Measurements from ENCODE around the gene TLL2. TPM values are rescaled to one million over a fixed set of nuclear protein-coding genes. Genes with fewer than 3 reads are reported as not detected.

TLL2 gene
- total RNA-seq, 1 donor from 2014 or later, result not detected

GRCh38 chr10:96473866-96474265 is 39.9 kb downstream of the TLL2 start:
- Mint-ChIP-seq H3K27ac (no peak overlapping the region), H3K36me3 (ENCODE audit: low read depth) (no peaks in the 10 kb centered on the region), H3K27me3 (ENCODE audit: low read depth) (peaks cover 3% of the 10 kb centered on the region), H3K4me3 (ENCODE audit: low read depth) (no peak overlapping the region), H3K9me3 (no peaks in the 10 kb centered on the region), H3K4me1 (ENCODE audit: low read depth) (no peaks in the 10 kb centered on the region)
- intact Hi-C loops (cut with micrococcal nuclease), result no loop called here
- no peak for DNase-seq (ENCODE audit: low spot score)

- Mint-ChIP-seq H3K36me3 (ENCODE audit: low read depth) (no peaks in the 10 kb centered on the region), H3K4me1 (ENCODE audit: low read depth) (no peaks in the 10 kb centered on the region), H3K4me3 (ENCODE audit: low read depth) (no peak overlapping the region), H3K9me3 (no peaks in the 10 kb centered on the region), H3K27ac (no peak overlapping the region), H3K27me3 (ENCODE audit: low read depth) (peaks cover 9% of the 10 kb centered on the region)
- DNase-seq (ENCODE audit: low spot score), result peak; percentile 18
- intact Hi-C loops (cut with micrococcal nuclease), result no loop called here
Measured at GRCh38 chr10:96470116-96470743, 43.5 kb downstream of the TLL2 start.

- intact Hi-C loops (cut with micrococcal nuclease), result no loop called here
- Mint-ChIP-seq H3K4me3 (ENCODE audit: low read depth) (no peak overlapping the region), H3K36me3 (ENCODE audit: low read depth) (no peaks in the 10 kb centered on the region), H3K27me3 (ENCODE audit: low read depth) (peaks cover 11% of the 10 kb centered on the region), H3K27ac (no peak overlapping the region), H3K4me1 (ENCODE audit: low read depth) (no peaks in the 10 kb centered on the region), H3K9me3 (no peaks in the 10 kb centered on the region)
- no peak for DNase-seq (ENCODE audit: low spot score)
Measured at GRCh38 chr10:96468845-96469244, 44.9 kb downstream of the TLL2 start.

GRCh38 chr10:96465599-96465998 is 48.1 kb downstream of the TLL2 start:
- Mint-ChIP-seq H3K27ac (no peak overlapping the region), H3K4me3 (ENCODE audit: low read depth) (no peak overlapping the region), H3K27me3 (ENCODE audit: low read depth) (peaks cover 13% of the 10 kb centered on the region), H3K9me3 (peaks cover 3% of the 10 kb centered on the region), H3K4me1 (ENCODE audit: low read depth) (no peaks in the 10 kb centered on the region), H3K36me3 (ENCODE audit: low read depth) (no peaks in the 10 kb centered on the region)
- DNase-seq (ENCODE audit: low spot score), result no peak
- intact Hi-C loops (cut with micrococcal nuclease), result no loop called here

- peaks cover 13% of the 10 kb centered on the region for H3K27me3 Mint-ChIP-seq (ENCODE audit: low read depth)
- no peaks in the 10 kb centered on the region for H3K36me3 Mint-ChIP-seq (ENCODE audit: low read depth)
- no peak for DNase-seq (ENCODE audit: low spot score)
- H3K9me3 Mint-ChIP-seq, result peaks cover 7% of the 10 kb centered on the region
- no peak overlapping the region for H3K4me3 Mint-ChIP-seq (ENCODE audit: low read depth)
- H3K27ac Mint-ChIP-seq, result no peak overlapping the region
- H3K4me1 Mint-ChIP-seq (ENCODE audit: low read depth), result no peaks in the 10 kb centered on the region
- intact Hi-C loops (cut with micrococcal nuclease), result no loop called here
Measured at GRCh38 chr10:96463562-96463961, 50.2 kb downstream of the TLL2 start.

- peaks cover 7% of the 10 kb centered on the region for H3K9me3 Mint-ChIP-seq
- no peaks in the 10 kb centered on the region for H3K4me1 Mint-ChIP-seq (ENCODE audit: low read depth)
- no peak overlapping the region for H3K4me3 Mint-ChIP-seq (ENCODE audit: low read depth)
- peaks cover 10% of the 10 kb centered on the region for H3K27me3 Mint-ChIP-seq (ENCODE audit: low read depth)
- no peak for DNase-seq (ENCODE audit: low spot score)
- no peaks in the 10 kb centered on the region for H3K36me3 Mint-ChIP-seq (ENCODE audit: low read depth)
- no peak overlapping the region for H3K27ac Mint-ChIP-seq
- intact Hi-C loops (cut with micrococcal nuclease), result no loop called here
Measured at GRCh38 chr10:96462606-96463151, 51.0 kb downstream of the TLL2 start.

GRCh38 chr10:96460316-96460715 is 53.4 kb downstream of the TLL2 start:
- H3K9me3 Mint-ChIP-seq, result peaks cover 7% of the 10 kb centered on the region
- H3K27me3 Mint-ChIP-seq (ENCODE audit: low read depth), result peaks cover 5% of the 10 kb centered on the region
- no peaks in the 10 kb centered on the region for H3K4me1 Mint-ChIP-seq (ENCODE audit: low read depth)
- no peak for DNase-seq (ENCODE audit: low spot score)
- no peak overlapping the region for H3K4me3 Mint-ChIP-seq (ENCODE audit: low read depth)
- intact Hi-C loops (cut with micrococcal nuclease), result no loop called here
- no peak overlapping the region for H3K27ac Mint-ChIP-seq
- H3K36me3 Mint-ChIP-seq (ENCODE audit: low read depth), result no peaks in the 10 kb centered on the region

- no peaks in the 10 kb centered on the region for H3K36me3 Mint-ChIP-seq (ENCODE audit: low read depth)
Measured at GRCh38 chr10:96457341-96457740, 56.4 kb downstream of the TLL2 start.

GRCh38 chr10:96456296-96456840 is 57.4 kb downstream of the TLL2 start:
- no peak for DNase-seq (ENCODE audit: low spot score)
- Mint-ChIP-seq H3K36me3 (ENCODE audit: low read depth) (no peaks in the 10 kb centered on the region), H3K4me1 (ENCODE audit: low read depth) (no peaks in the 10 kb centered on the region), H3K27me3 (ENCODE audit: low read depth) (peaks cover 3% of the 10 kb centered on the region), H3K4me3 (ENCODE audit: low read depth) (no peak overlapping the region), H3K27ac (no peak overlapping the region), H3K9me3 (peaks cover 7% of the 10 kb centered on the region)
- intact Hi-C loops (cut with micrococcal nuclease), result no loop called here

More at GRCh38 chr10:96457341-96457740, 56.4 kb downstream of the TLL2 start:
- no peak for DNase-seq (ENCODE audit: low spot score)
- Mint-ChIP-seq H3K4me1 (ENCODE audit: low read depth) (no peaks in the 10 kb centered on the region), H3K9me3 (peaks cover 7% of the 10 kb centered on the region), H3K27me3 (ENCODE audit: low read depth) (peaks cover 3% of the 10 kb centered on the region), H3K4me3 (ENCODE audit: low read depth) (no peak overlapping the region), H3K27ac (no peak overlapping the region)
- intact Hi-C loops (cut with micrococcal nuclease), result no loop called here

- no peak for DNase-seq (ENCODE audit: low spot score)
- intact Hi-C loops (cut with micrococcal nuclease), result no loop called here
- Mint-ChIP-seq H3K4me3 (ENCODE audit: low read depth) (no peak overlapping the region), H3K9me3 (no peaks in the 10 kb centered on the region), H3K4me1 (ENCODE audit: low read depth) (no peaks in the 10 kb centered on the region), H3K27ac (no peak overlapping the region), H3K36me3 (ENCODE audit: low read depth) (no peaks in the 10 kb centered on the region), H3K27me3 (ENCODE audit: low read depth) (peaks cover 3% of the 10 kb centered on the region)
Measured at GRCh38 chr10:96453856-96454583, 59.7 kb downstream of the TLL2 start.

- Mint-ChIP-seq H3K9me3 (no peaks in the 10 kb centered on the region), H3K4me3 (ENCODE audit: low read depth) (no peak overlapping the region), H3K36me3 (ENCODE audit: low read depth) (no peaks in the 10 kb centered on the region), H3K4me1 (ENCODE audit: low read depth) (no peaks in the 10 kb centered on the region), H3K27me3 (ENCODE audit: low read depth) (peaks cover 3% of the 10 kb centered on the region), H3K27ac (no peak overlapping the region)
- intact Hi-C loops (cut with micrococcal nuclease), result no loop called here
- DNase-seq (ENCODE audit: low spot score), result no peak
Measured at GRCh38 chr10:96452494-96453153, 61.1 kb downstream of the TLL2 start.

- DNase-seq (ENCODE audit: low spot score), result no peak
- Mint-ChIP-seq H3K27ac (no peak overlapping the region), H3K27me3 (ENCODE audit: low read depth) (peaks cover 3% of the 10 kb centered on the region), H3K4me1 (ENCODE audit: low read depth) (no peaks in the 10 kb centered on the region), H3K4me3 (ENCODE audit: low read depth) (no peak overlapping the region), H3K9me3 (no peaks in the 10 kb centered on the region), H3K36me3 (ENCODE audit: low read depth) (no peaks in the 10 kb centered on the region)
- intact Hi-C loops (cut with micrococcal nuclease), result no loop called here
Measured at GRCh38 chr10:96450529-96451207, 63.1 kb downstream of the TLL2 start.
